HS-27A (cell line): ENCODE measurements around the gene TFIP11.

Experiments used
- DNase-seq: peaks from one replicate; pipeline ENCODE4 v3.0.0-alpha.2; 2012; ENCODE audit warnings: low read depth, missing footprints

TFIP11 gene

GRCh38 chr22:26479043-26479791, 33.1 kb downstream of the TFIP11 start:
- DNase-seq, result no peak

DNA sequence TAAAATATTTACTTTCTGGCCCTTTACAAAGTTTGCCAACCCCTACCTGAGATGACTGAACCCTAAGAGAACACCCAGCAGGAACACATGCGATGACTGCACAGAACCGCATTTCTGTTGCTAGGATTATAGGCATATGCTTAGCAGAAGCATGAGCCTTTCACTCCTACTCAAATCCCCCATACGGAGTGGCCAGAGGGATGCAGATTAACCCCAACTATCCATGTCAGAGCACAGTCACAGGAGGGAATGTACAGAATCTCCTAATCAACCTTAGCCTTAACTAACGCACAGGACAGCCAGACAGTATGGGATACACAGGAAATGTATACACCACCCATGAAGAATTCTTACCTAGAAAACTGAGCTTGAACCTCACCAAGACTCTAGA, 34.9 kb downstream of the TFIP11 start:
- no peak for DNase-seq

- DNase-seq, result peak; percentile 26
These were observed 35.5 kb downstream of the TFIP11 start for GRCh38 chr22:26476705-26477340.

- no peak for DNase-seq
These were observed 37.6 kb downstream of the TFIP11 start for GRCh38 chr22:26474682-26475081.

DNA sequence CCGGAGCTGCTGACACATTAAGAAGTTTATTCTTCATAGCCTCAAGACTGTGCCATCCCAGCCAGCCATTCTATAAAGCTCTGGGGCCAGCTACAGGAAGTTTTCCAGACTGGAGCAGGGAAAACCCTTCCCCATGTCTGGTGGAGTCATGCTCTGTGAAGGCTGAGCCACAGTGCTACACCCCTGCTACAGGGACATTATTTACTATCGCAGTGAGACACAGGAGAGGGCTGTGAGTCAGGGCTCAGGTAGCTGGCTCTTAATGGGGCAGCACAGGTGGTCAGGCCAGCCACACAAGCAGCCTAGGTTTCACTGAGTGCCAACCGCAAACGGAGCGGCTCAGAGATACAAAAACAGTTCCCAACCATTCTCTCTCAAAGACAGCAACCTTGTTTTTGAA, 40.8 kb downstream of the TFIP11 start:
- peak; percentile 8 for DNase-seq

DNA sequence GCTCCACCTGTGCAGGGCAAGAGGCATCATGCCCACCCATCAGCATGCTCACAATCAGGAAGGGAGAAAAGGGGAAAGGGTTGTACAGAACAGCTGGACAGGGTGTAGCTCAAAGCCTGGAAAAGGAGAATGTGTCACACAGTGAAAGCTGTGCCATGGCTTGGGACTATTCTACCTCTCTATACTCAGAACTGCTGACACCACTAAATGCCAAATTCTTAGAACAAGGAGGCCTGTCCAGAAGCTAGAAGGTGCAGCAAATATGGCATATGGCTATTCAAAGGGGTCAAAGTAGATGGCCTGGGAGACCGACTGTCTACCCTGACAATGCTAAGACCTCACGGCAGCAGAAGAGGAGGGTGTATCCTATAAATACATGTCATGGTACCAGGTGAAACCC, 41.5 kb downstream of the TFIP11 start:
- DNase-seq, result no peak

DNA sequence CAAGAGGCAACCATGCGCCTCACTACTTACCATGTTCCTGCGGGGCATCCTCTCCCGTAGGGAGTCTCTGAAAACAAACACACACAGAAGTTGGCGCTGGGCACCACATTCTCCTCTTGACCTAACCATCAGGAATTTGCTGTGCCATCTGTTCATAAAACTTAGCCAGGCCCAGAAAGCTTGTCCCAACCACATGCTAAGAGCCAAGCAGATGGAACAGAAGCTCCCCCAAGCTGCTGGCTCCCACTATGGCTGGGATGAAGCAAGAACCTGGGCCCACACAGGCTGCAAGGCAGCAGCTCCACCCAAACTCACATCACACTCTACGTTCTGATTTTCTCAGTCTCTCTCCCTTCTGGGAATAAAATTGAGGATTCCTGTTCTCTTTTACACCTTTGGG, 46.1 kb downstream of the TFIP11 start:
- DNase-seq, result no peak

DNA sequence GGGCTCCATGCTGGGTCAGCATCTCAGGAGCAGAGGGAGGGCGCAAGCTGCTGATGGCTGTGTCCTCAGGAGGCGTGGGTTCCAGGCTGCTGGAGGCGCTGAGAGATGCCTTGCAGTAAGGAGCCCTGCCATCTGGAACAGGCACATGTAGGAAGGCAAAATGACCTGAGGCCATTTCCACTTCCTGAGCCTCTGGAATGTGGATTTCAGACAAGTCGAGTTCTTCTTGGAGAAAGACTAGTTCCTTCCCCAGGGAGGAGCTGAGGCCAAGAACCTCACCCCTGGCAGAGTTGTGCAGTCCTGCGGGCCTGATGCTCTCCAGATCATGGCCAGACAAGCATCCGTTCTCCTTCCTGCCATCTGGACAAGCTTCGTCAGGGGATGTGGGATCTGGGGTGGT, 48.0 kb downstream of the TFIP11 start:
- DNase-seq, result no peak

GRCh38 chr22:26463688-26464087, 48.6 kb downstream of the TFIP11 start:
- no peak for DNase-seq

DNA sequence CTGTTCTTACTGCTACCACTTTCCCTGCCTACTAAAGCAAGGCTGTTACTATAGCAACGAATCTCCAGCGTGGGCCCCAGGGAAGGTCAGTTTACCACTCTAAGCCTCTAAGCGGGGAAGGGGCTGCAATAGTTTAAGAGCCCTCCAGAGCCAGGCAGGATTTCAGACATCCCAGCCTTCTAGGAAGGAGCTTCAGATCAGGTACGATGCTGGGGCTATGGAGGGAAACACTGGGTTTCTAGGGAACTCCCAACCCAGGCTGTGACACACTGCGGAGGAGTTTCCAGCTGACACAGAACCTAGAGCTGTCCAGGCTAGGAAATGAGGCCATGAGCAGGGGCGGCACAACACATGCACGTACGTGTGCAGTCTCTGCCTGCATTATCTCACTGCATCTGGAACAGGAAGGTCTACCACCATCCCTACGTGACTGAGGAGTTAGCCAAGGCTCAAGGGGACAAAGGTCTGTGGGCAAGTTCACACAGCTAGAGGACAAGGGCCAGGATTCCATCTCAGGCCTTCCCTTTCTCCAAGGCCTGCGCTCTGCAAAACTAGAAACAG, 49.1 kb downstream of the TFIP11 start:
- DNase-seq, result no peak

- DNase-seq, result no peak
These were observed 49.6 kb downstream of the TFIP11 start for GRCh38 chr22:26462641-26463040.

DNA sequence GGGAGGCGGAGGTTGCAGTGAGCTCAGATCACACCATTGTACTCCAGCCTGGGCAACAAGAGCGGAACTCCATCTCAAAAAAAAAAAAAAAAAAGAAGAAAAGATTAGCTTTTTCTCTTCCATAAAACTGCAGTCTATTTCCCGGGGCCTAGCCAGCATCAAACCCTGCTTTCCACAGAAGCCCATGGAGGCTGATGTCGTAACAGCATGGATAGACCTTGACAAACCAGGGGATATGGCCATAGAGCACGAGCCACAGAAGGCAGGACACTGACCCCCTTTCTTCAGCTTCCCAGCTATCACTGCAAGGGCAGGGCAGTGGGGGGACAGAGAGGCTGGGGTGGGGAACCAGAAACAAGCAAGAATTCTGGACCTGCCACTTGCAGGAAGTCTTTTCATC, 50.2 kb downstream of the TFIP11 start:
- no peak for DNase-seq

DNA sequence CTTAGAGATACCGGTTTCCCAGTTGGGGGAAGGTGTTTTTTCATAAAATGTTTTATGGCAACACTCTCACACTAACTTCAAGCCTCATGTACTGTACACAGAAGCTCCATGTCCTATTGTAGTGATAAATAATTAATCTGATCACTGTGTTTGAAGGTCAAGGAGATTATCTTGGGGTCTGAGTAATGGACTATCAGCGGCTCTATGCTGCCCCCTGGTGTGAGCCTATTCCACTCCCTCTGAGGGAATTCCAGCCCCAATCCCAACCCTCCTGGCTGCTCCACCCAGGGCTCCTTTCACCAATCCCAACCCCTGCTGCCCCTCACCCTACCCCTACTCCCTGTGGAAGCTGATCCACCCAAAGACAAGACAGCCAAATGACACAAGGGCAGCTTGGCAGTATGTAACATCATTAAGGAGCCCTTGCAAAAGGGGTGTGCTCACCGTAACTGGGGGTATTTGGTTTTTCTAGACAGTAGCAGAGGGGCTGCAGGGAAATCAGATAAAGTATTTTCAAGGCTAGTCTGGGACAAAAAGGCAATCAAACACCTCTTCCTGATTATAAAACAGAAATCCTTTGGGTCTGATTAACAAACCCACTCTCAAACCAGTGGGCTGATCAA, 51.0 kb downstream of the TFIP11 start:
- peak; percentile 15 for DNase-seq

DNA sequence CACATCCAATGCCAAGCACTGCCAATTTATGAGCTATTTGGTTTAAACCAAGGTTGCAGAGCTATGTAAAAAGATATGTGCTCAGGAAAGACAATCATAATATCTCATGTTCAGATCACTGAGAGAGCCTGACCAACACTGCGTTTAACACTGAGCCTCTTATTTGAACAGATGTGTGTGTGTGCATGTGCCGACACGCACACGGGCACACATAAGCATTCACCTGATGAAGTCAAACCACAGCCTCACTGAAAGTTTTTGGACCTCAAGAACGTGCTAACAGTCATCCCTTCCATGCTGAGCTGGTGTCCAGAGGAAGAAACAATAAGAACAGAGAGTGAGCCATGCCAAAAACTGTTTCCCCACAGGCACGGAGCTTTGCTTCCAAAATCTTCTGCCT, 52.1 kb downstream of the TFIP11 start:
- DNase-seq, result no peak

- DNase-seq, result no peak
These were observed 54.5 kb downstream of the TFIP11 start for GRCh38 chr22:26457661-26458272.

GRCh38 chr22:26453812-26454500, 58.3 kb downstream of the TFIP11 start:
- DNase-seq, result no peak

DNA sequence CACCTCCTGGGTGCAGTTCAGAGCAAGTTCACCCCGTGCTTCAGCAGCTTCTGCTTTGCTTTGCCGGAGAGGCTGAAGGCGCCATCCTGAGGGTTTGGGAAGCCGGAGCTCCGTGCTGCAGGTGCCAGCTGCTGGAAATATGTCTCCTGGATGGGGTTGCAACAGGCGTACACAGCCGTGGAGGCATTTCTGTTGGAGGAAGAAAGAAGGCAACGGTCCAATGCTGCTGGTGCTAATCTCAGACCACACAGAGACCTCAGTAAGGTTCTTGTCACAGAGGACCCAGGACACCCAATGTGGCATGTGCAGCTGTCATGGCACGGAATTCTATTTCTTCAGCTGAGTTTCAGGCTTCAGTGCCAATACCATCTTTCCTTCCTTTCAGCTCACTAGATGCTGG, 59.1 kb downstream of the TFIP11 start:
- no peak for DNase-seq

DNA sequence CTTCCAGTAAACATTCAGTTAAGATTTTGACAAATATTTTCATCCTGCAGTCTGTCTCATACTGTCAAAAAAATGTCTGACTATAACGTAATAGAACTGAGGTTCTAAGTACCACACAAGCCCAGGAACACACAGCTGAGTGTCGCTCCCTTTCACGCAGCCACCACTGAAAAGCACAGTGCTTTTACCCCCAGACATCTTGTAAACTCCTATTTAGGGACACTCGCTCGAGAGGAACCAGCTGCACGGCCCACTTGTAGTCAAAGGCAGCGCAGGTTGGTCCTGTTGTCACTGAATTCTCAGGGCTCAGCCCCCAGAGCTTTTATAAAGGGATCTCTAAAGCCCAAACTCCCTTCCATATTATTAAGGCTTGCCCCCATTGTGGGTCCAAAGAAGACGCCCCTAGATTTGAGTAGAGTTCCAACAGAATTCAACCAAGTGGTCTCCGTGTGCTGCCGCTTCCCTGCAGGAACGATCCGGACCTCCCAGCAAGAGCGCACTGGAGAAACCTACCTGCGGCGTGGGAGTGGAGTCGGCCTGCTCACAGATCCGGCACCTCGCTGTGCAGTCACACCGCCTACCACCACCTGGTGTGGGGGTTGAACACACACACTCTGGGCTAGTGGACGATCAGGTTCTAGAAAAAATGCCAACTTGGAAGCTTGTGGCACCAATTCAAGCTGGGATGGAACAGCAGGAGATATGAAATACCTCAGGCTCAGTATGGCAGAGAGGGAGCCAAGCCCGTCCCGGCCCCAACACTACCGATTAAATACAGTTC, 59.8 kb downstream of the TFIP11 start:
- no peak for DNase-seq

DNA sequence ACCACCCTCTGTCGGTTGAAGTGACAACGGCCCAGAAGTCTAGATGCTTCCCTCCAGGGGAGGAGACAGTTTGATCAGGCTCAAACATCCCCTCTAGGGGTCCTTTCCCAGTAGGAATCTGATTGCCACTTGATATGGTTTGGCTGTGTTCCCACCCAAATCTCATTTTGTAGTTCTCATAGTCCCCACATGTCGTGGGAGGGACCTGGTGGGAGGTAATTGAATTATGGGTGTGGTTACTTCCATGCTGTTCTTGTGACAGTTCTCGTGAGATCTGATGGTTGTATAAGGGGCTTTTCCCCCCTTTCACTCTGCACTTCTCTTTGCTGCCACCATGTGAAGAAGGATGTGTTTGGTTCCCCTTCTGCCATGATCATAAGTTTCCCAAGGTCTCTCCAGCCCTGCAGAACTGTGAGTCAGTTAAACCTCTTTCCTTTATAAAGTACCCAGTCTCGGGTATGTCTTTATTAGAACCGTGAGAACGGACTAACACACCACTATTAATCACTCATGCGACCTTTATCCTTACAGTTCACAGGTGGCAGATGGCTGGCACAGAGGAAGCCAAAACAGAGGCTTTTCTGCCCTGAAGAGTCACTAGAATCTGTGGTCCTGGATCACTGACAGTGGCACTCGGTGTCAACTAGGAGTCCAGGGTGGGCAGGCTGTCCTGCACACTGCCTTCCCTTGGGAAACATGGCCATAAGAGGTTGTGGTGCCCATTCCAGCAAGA, 61.7 kb downstream of the TFIP11 start:
- no peak for DNase-seq

GRCh38 chr22:26448941-26449340, 63.3 kb downstream of the TFIP11 start:
- no peak for DNase-seq

DNA sequence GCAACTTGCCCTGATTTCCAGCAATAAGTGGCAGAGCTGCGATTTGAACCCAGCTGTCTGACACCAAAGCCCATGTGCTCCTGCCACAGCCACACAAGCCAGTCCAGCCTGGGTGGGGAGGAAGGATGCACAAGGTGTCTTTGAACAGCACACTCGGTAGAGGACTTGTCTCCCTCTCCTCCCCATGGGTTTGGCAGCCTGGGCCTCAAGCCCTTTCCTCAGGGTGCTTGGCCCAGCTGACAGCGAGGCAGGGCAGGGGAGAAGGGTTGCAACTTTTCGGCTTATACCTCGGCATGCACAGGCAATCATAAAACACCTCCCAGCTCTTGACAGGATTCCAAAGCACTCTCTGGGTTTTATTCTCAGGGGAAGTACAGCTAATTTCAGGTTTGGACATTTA, 63.9 kb downstream of the TFIP11 start:
- DNase-seq, result no peak
